Liver (tissue), 9 donors: ENCODE measurements around the gene CLCN5. TPM values are rescaled to one million over a fixed set of nuclear protein-coding genes. Genes with fewer than 3 reads are reported as not detected.

Experiments
- DNase-seq: peaks from one replicate; pipeline ENCODE4 v3.0.0-alpha.2; 2017; ENCODE audit warnings: low spot score
- H3K27ac ChIP-seq, 2 donors: one replicate each; pipeline ENCODE4 v1.7.0; 2013; ENCODE audit warnings: inconsistent platforms in 2 of 2, low read length in 2 of 2, control low read depth in 1 of 2, low read depth in 1 of 2, mild to moderate bottlenecking in 1 of 2
- H3K27me3 ChIP-seq, 4 donors: one replicate each; pipeline versions ENCODE4 v1.6.1 to v1.7.0; 2013; ENCODE audit warnings: low read length in 3 of 4, inconsistent platforms in 1 of 4, mild to moderate bottlenecking in 1 of 4, moderate library complexity in 1 of 4; ENCODE audit not compliant: control insufficient read depth in 4 of 4, insufficient read depth in 4 of 4
- H3K36me3 ChIP-seq, 4 donors: one replicate each; pipeline versions ENCODE4 v1.6.1 to v1.7.0; 2013; ENCODE audit warnings: low read length in 3 of 4, mild to moderate bottlenecking in 3 of 4, low read depth in 1 of 4, moderate library complexity in 1 of 4; ENCODE audit not compliant: control insufficient read depth in 4 of 4, insufficient read depth in 3 of 4
- H3K4me1 ChIP-seq, 4 donors: one replicate each; pipeline versions ENCODE4 v1.6.1 to v1.7.0; 2013; ENCODE audit warnings: low read length in 3 of 4, mild to moderate bottlenecking in 3 of 4, moderate library complexity in 1 of 4; ENCODE audit not compliant: control insufficient read depth in 4 of 4, insufficient read depth in 4 of 4
- H3K4me3 ChIP-seq, 3 donors: one replicate each; pipeline versions ENCODE4 v1.6.1 to v1.7.0; 2013; ENCODE audit warnings: low read length in 3 of 3, control low read depth in 1 of 3, low read depth in 1 of 3, mild to moderate bottlenecking in 1 of 3
- H3K9ac ChIP-seq, 2 donors: one replicate each; pipeline ENCODE4 v1.7.0; 2013; ENCODE audit warnings: low read length in 2 of 2, mild to moderate bottlenecking in 2 of 2, moderate library complexity in 2 of 2, control low read depth in 1 of 2, low read depth in 1 of 2
- H3K9me3 ChIP-seq, 4 donors: one replicate each; pipeline versions ENCODE4 v1.6.1 to v1.7.0; 2013; ENCODE audit warnings: low read length in 3 of 4; ENCODE audit not compliant: control insufficient read depth in 4 of 4
- EGR1 ChIP-seq, 2 donors: IDR thresholded peaks; 2 replicates each; pipeline ENCODE4 v1.6.1; 2016 to 2018; ENCODE audit warnings: antibody characterized with exemption in 2 of 2, low read depth in 2 of 2
- FOXA1 ChIP-seq: IDR thresholded peaks from 2 replicates; pipeline ENCODE4 v1.6.1; 2016; ENCODE audit warnings: antibody characterized with exemption
- HNF4A ChIP-seq, 2 donors: conservative IDR thresholded peaks; 2 replicates each; pipeline ENCODE4 v1.6.1; 2016; ENCODE audit warnings: antibody characterized with exemption in 2 of 2, mild to moderate bottlenecking in 2 of 2
- HNF4G ChIP-seq: IDR thresholded peaks from 2 replicates; pipeline ENCODE4 v1.6.1; 2016; ENCODE audit warnings: antibody characterized with exemption
- MAX ChIP-seq: IDR thresholded peaks from 2 replicates; pipeline ENCODE4 v1.6.1; 2016; ENCODE audit warnings: antibody characterized with exemption
- NR2F2 ChIP-seq: IDR thresholded peaks from 2 replicates; pipeline ENCODE4 v1.6.1; 2016; ENCODE audit warnings: antibody characterized with exemption
- REST ChIP-seq: IDR thresholded peaks from 2 replicates; pipeline ENCODE4 v1.6.1; 2016; ENCODE audit warnings: antibody characterized with exemption, mild to moderate bottlenecking
- RXRA ChIP-seq, 2 donors: IDR thresholded peaks; 2 replicates each; pipeline ENCODE4 v1.6.1; 2017 to 2018; ENCODE audit warnings: antibody characterized with exemption in 2 of 2, mild to moderate bottlenecking in 1 of 2
- SP1 ChIP-seq: IDR thresholded peaks from 2 replicates; pipeline ENCODE4 v1.6.1; 2018; ENCODE audit warnings: antibody characterized with exemption, mild to moderate bottlenecking
- YY1 ChIP-seq: IDR thresholded peaks from 2 replicates; pipeline ENCODE4 v1.6.1; 2016; ENCODE audit warnings: antibody characterized with exemption, mild to moderate bottlenecking
- ZBTB33 ChIP-seq: IDR thresholded peaks from 2 replicates; pipeline ENCODE4 v1.6.1; 2016; ENCODE audit warnings: antibody characterized with exemption
- WGBS: extraction: QIAGEN DNeasy Blood & Tissue Kit; methylation state at CpG from one replicate; pipeline ENCODE4 v1.1.7; 2013; 5-methylcytosine and 5-hydroxymethylcytosine counted together
- polyA plus RNA-seq, 2 donors: library from polyadenylated mRNA; stranded (reverse) in 1 of 2; unstranded in 1 of 2; fragments of 200-250 nt in 1 of 2; fragments of >200 nt in 1 of 2; fragmentation: Nextera tagmentation in 1 of 2; extraction: Ambion mirVana in 1 of 2; gene quantifications; one replicate each; pipeline versions ENCODE4 v1.2.1 to v1.2.3, GENCODE V29; 2013 to 2015
- total RNA-seq, 2 donors: library from RNA; depleted of rRNA; stranded (reverse); fragments of >200 nt; gene quantifications; one replicate each; pipeline ENCODE4 v1.2.3, GENCODE V29; 2014
- TF ChIP-seq, protein P1 (sequence below): IDR thresholded peaks from 2 replicates; pipeline ENCODE4 v1.6.1; 2016; ENCODE audit warnings: antibody characterized with exemption
- TF ChIP-seq, protein P2 (sequence below): fragments of 150-350 bp; IDR thresholded peaks from 2 replicates; pipeline ENCODE4 v1.5.1; 2017; ENCODE audit warnings: improper control_type of control experiment, low read depth, low read length; ENCODE audit not compliant: missing input control
- donor health status: healthy.
- donor health status: healthy.
- donor health status: healthy.
- donor health status: healthy.
- donor health status: healthy.

The CLCN5 gene
- total and polyA plus RNA-seq, 4 donors: 5.6 to 56.1 (median 14.6) TPM

- WGBS: 93% methylated on average over 2 of the region's 2 CpGs
- no peaks in the 10 kb centered on the region for H3K4me1 ChIP-seq
- no peaks in the 10 kb centered on the region for H3K36me3 ChIP-seq
- no peak overlapping the region for H3K4me3 ChIP-seq
- TF ChIP-seq SP1 (no peak), EGR1 (IDR thresholded peaks at IDR 0.05; ENCODE audit: low read depth in 2 of 2) (no peak), MAX (no peak), FOXA1 (no peak), RXRA (IDR thresholded peaks at IDR 0.05) (no peak), HNF4G (no peak), ZBTB33 (no peak), NR2F2 (no peak), HNF4A (conservative IDR thresholded peaks at IDR 0.05) (no peak)
- TF ChIP-seq, protein P1, sequence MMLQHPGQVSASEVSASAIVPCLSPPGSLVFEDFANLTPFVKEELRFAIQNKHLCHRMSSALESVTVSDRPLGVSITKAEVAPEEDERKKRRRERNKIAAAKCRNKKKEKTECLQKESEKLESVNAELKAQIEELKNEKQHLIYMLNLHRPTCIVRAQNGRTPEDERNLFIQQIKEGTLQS: no peak
- H3K27ac ChIP-seq: no peak overlapping the region
- DNase-seq: no peak
- no peak overlapping the region for H3K9ac ChIP-seq
- H3K27me3 ChIP-seq: no peaks in the 10 kb centered on the region
- H3K9me3 ChIP-seq: peaks cover 0 to 4% (median 0%) of the 10 kb centered on the region in 4 donors
Observed at GRCh38 chrX:49970674-49971073, 48.3 kb downstream of the CLCN5 start.

- Histone ChIP-seq H3K27me3 (no peaks in the 10 kb centered on the region), H3K27ac (no peak overlapping the region), H3K4me1 (no peaks in the 10 kb centered on the region), H3K9me3 (peaks cover 0 to 4% (median 0%) of the 10 kb centered on the region in 4 donors), H3K36me3 (no peaks in the 10 kb centered on the region), H3K4me3 (no peak overlapping the region), H3K9ac (no peak overlapping the region)
- 95% methylated on average over 5 of the region's 5 CpGs for WGBS
- TF ChIP-seq FOXA1 (no peak), HNF4A (conservative IDR thresholded peaks at IDR 0.05) (no peak), EGR1 (IDR thresholded peaks at IDR 0.05; ENCODE audit: low read depth in 2 of 2) (no peak), RXRA (IDR thresholded peaks at IDR 0.05) (no peak), YY1 (no peak), REST (no peak), NR2F2 (no peak), SP1 (no peak)
- TF ChIP-seq, protein P2, sequence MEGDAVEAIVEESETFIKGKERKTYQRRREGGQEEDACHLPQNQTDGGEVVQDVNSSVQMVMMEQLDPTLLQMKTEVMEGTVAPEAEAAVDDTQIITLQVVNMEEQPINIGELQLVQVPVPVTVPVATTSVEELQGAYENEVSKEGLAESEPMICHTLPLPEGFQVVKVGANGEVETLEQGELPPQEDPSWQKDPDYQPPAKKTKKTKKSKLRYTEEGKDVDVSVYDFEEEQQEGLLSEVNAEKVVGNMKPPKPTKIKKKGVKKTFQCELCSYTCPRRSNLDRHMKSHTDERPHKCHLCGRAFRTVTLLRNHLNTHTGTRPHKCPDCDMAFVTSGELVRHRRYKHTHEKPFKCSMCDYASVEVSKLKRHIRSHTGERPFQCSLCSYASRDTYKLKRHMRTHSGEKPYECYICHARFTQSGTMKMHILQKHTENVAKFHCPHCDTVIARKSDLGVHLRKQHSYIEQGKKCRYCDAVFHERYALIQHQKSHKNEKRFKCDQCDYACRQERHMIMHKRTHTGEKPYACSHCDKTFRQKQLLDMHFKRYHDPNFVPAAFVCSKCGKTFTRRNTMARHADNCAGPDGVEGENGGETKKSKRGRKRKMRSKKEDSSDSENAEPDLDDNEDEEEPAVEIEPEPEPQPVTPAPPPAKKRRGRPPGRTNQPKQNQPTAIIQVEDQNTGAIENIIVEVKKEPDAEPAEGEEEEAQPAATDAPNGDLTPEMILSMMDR: no peak
- DNase-seq: no peak
Observed at GRCh38 chrX:49972328-49972860, 50.0 kb downstream of the CLCN5 start.
